GM20000 (cell line): ENCODE measurements around the gene MED27.

Experiments used
- DNase-seq: peaks from one replicate; pipeline ENCODE4 v3.0.0; 2012; ENCODE audit warnings: low spot score
- TF ChIP-seq, protein P1 (sequence below): IDR thresholded peaks from 2 replicates; pipeline ENCODE4 v1.5.1; 2012; ENCODE audit warnings: mild to moderate bottlenecking, control low read depth; ENCODE audit errors: extremely low read depth, missing control alignments

The MED27 gene

DNA sequence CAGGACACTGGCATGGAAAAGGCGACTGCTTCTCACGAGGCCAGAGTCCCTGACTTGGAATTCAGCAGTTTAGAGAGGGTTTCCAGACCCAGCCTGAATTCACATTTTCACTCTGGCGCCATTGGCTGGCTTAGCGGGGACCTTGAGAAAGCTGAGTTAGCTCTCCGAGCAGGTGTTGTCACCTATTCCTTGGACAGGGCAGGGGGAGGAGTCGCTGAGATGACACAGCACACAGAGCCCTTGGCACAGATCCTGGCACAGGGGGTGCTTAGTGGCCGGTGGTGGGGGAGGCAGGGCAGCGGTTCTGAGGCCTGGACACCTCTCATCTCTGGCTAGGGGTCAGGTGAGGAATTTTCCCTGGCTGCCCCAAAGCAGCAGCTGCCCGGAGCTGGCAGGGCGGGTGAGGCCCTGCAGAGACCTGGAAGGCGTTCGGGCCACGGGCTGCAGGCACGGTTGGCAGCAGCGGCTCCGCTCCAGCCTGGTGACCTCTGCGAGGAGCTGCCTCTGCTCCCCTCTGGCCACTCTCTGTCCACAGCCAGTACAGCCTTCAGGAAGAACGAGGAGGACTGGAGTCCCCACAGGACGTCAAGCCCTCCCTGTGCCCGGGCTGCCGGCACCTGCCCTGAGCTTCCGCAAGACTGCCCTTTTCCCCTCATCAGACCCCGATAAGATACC, 267.4 kb downstream of the MED27 start:
- TF ChIP-seq, protein P1, sequence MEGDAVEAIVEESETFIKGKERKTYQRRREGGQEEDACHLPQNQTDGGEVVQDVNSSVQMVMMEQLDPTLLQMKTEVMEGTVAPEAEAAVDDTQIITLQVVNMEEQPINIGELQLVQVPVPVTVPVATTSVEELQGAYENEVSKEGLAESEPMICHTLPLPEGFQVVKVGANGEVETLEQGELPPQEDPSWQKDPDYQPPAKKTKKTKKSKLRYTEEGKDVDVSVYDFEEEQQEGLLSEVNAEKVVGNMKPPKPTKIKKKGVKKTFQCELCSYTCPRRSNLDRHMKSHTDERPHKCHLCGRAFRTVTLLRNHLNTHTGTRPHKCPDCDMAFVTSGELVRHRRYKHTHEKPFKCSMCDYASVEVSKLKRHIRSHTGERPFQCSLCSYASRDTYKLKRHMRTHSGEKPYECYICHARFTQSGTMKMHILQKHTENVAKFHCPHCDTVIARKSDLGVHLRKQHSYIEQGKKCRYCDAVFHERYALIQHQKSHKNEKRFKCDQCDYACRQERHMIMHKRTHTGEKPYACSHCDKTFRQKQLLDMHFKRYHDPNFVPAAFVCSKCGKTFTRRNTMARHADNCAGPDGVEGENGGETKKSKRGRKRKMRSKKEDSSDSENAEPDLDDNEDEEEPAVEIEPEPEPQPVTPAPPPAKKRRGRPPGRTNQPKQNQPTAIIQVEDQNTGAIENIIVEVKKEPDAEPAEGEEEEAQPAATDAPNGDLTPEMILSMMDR = no peak
- no peak for DNase-seq

DNA sequence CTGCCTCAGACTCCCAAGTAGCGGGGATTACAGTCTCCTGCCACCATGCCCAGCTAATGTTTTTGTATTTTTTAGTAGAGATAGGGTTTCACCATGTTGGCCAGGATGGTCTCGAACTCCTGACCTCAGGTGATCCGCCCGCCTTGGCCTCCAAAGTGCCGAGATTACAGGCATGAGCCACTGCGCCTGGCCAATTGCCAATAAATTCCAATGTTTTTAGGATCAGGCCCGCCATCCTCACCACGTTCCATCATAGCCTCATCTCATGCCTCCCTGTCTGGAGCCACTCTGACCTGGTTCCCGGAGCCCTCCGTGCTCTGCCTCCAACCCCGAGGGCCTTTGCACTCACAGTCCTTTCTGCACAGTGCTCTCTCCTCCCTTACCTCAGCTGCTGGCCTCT, 268.3 kb downstream of the MED27 start:
- DNase-seq = no peak
- TF ChIP-seq, protein P1 = no peak

DNA sequence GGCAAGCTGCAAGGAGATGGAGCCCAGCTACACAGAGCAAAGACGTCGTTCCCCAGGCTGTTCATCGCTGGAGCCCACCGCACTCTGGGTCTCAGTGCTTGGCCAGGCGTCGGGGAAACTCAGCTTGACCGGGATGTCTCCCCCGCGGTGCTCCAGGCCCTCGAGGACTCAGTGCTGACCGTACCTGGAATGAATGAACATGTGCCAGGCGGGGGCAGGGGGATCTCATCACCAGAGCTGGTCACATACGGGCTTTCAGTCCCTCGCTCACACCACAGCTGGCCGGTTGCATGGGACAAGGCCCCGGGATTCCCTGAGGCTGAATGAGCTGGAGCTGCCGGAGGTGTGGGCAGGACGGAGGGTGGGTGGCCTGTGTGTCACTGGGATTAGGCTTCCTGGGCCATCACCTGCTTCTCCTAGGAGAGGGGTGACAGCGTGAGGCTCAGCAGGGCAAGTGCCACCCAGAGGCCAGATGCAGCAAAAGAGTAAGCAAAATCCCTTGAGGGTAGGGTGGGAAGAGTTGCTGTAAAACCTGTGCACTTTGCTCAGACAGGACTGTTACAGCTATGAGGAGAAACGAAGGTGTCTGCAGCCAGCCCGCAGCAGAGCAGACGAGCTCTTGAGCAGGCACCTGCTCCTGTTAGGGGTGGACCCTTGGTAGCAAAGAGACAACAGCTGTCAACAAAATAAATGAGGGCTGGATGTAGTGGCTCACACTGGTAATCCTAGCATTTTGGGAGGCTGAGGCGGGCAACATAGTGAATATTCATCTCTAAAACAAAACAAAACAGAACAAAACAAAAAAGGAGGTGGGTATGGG, 269.1 kb downstream of the MED27 start:
- TF ChIP-seq, protein P1 = no peak
- DNase-seq = no peak
